Measurements from ENCODE around the gene PRODH.
"Not testable (repeated sequence)": the region's sequence is repeated elsewhere in the genome, so short reads cannot be mapped to it uniquely, and the experiment has no call there.

Gene PRODH

GRCh38 chr22:18896037-18896657 lies 39.9 kb downstream of the PRODH start:
- DNase-seq, result not testable (repeated sequence)

- DNase-seq, result not testable (repeated sequence)
Measured at GRCh38 chr22:18893775-18894174, 42.3 kb downstream of the PRODH start.

- DNase-seq, result not testable (repeated sequence)
Measured at GRCh38 chr22:18890510-18891192, 45.4 kb downstream of the PRODH start.

DNA sequence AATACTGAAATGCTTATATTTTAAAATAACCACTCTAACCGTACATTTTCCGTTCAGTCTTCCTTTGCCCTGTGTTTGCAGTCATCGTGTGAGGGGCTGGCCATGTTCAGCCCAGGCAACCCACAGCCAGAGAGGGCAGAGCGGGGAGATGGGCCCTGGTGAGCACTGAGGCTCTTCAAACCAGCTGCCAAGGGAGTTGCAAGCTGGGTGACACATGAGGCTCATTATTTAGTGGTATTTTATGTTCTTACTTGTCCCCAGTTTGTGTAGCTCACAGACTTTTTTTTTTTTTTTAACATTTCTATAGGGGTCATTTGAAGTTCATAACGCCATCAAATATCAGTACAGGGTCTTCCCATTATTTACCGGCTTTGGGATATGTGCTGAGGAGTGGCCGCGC lies 48.0 kb downstream of the PRODH start:
- DNase-seq, result no peak

GRCh38 chr22:18884465-18884864 lies 51.6 kb downstream of the PRODH start:
- DNase-seq, result not testable (repeated sequence)

GRCh38 chr22:18881260-18881659 lies 54.8 kb downstream of the PRODH start:
- DNase-seq, result peak; percentile 44
